NCI-H2171 treated with DMSO at 0.1 percent for 48 hours (cell line): ENCODE data around the gene SFMBT2.

Experiments
- DNase-seq: peaks from one replicate; lab custom pipeline; 2025; lab: John Stamatoyannopoulos, UW

The SFMBT2 gene

DNA sequence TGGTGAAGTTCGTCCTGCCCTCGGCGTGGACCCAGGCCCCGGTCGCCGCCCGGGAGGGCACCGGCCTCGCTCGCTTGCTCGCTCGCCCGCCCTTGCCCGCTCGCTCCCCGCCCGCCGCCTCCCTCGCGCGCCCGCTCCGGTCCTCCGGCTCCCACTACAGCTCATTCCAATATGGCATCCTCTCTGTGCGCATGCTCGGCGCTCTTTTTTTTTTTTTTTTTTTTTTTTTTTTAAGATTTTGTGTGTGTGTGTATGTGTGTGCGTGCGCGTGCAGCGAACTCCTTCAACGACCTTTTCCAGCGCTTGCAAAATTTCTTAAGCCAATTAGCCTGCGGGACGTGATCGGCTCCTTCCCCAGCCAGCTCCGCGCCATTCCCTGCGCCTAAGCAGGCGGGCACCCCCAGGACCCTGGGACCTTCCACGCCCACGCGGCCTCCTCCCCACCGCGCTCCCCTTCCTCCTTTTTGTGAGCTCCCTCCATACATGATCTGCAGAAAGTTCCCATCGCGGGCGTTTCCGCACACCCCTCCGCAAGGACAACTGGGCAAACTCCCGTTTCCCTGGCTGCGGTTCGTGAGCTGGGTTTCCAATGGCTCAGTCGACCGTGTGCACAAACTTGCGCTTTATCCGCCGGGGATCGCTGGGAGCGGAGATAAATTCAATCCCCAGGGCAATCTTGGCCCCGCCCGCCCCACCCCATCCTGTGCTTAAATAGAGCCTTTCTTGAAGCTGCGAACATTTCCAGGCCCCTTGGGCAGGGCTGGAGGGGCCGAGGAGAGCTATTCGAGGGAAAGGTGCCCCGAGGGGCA is at the start of gene SFMBT2:
Gene SFMBT2 (minus strand): TSS at position 173 of the 809 bp plus-strand sequence. CDS start 29,136 bp downstream, outside the sequence.
- peak; percentile 22 for DNase-seq

DNA sequence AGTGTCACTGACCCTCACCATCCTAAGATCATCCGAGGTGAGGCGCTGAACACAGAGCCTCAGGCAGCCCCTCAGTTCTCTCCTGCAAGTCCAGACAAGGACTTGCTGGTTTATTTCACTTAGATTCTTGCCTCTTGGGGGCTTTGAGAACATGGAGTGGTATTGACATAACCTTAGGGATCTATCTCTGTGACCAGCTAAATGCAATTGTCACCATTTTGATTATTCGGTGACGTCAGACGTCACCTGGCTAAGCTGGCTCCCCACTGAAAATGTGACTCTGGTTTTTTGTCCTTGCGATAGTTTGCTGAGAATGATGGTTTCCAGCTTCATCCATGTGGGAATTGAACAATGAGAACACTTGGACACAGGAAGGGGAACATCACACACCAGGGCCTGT is 49.2 kb upstream of the SFMBT2 start:
- no peak for DNase-seq

DNA sequence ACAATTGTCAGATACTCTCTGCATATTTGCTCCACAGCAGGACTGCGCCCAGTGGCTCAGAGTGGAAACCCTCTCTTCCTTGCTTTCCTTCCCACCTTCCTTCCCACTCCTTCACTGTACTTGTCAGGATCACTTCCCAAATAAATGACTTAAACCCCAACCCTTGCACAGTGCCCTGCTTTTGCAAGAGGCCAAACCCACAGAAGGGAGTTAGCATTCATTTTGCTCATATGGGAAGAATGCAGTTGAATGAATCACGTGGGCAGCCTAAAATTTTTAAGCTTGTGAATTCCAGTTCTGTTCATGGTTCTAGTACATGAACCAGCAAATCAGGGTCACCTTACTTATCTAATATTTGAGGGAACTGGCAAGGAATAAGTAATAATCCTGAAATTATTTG is 47.7 kb upstream of the SFMBT2 start:
- DNase-seq, result no peak

DNA sequence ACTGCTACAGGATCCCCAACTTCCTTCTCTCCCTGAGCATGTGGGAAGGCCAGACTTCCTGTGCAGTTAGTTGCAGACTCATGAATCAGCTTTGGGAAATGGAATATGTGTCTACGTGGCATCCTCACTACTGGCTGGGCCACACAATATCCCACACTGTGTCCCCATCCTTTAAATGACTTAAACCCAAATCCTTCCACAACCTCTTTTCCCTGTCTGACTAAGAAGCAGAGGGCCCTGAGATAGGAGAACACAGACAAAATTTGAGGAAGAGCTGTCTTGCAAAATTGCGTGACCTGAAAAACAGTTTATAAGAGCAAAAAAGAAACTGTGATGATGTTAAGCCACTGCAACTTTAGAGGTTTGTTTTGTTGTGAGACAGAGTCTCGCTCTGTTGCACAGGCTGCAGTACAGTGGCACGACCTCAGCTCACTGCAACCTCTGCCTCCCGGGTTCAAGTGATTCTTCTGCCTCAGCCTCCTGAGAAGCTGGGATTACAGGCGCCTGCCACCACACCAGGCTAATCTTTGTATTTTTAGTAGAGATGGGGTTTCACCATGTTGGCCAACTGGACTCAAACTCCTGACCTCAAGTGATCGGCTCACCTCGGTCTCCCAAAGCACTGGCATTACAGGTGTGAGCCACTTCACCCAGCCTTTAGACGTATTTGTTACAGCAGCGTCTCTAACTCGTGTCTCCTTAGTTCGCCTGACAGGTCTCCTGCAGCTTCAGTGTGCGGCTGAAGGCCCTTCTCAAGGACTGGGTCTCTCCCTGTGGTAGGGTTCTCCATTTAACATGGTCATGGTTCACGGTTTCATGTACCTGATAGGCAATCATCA is 46.9 kb upstream of the SFMBT2 start:
- DNase-seq, result no peak

DNA sequence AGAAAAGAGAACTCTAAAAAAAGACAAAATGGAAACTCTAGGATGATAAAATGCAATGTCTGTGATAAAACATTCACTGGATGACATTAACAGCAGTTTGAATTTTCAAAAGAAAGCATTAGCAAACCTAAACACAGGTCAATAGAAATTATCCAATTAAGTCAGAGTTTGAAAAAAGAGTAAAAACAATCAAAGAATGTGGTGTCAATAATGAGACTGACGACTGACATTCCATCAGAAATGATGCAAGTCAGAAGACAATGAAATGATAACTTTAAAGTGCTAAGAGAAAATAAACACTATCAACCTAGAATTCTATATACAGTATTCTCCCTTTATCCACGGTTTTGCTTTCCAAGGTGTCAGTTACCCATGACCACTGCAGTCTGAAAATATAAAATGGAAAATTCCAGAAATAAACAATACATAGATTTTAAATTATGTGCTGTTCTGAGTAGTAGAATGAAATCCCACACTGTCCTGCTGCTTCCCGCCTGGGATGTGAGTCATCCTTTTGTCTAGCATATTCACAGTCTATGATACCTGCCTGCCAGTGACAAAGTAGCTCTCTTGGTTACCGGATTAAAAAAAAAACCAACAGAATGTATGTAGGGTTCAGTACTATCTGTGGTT is 38.3 kb upstream of the SFMBT2 start:
- no peak for DNase-seq

DNA sequence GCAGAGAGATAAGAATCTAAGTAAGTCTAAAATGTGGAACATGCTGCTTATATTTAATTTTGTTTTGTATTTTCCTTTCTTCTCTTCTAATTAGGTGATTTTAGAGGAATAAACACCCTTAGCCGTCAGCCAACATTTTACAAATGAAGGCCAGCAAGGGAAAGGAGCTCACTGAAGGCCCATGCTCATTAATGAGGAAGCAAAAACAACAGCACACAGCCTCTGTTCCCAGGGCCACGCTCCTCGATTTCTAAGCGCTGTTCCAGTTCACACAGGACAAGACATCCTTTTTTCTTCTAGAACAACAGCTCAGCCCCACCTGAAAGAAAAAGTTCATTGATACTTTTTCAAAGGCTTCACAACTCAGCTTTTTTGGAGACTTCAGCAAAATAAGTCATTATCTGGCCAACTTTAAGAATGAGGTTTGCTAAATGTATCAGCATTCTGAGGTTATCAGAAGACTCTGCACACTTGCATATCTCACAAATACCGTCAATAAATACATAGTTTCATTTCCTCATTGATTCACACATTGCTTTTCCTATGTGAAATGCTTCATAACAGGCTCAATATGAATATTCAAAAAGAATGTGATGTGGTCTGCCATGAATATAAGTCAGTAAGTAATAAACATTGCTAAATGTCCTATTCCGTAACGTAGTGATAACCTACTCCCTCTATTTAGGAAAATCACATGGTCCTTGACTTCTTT is 34.8 kb upstream of the SFMBT2 start:
- no peak for DNase-seq

DNA sequence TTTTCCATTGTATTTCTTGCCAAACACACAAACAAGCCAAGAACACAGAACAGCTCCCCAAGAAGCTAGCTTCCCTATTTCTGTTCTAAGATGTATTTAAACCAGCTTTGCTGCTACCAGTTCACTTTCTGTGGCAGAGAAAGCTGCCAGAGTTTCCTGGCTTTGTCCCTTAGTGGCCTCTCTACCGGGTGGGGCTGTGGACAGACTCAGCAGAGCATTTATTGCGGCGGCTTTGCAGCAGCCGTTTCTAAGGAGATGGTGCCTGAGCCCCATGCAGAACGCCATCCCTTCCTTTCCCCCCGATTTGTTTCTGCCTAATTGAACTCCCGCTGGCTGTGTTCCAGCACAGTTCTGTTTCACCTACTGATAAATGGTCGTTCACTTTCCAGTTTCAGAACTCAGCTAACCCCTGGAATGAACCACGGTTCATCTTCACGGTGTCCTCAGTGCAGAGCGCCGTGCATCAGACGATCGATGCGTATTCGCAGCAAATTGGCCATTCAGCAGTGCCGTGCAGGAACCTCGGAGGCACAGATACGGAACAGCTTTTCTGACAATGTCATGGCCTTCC is 33.8 kb upstream of the SFMBT2 start:
- DNase-seq, result no peak

DNA sequence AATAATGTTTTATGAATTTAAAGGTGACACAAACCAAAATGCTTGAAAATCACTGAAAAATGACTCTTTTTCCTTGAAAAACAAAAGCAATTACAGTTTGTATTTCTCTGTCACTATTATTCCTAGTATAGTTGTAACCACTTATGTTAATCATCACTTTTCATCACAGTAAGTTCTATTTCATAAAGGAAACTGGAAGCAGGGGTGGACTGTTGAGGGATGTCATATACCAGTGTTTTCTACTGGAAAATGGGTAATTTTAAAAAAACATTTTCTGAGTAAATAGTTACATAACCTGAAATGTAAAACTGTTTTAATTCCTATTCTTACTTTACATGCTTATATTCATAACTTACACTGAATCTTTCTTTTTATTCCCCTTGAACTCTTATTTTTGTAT is 32.2 kb upstream of the SFMBT2 start:
- no peak for DNase-seq

DNA sequence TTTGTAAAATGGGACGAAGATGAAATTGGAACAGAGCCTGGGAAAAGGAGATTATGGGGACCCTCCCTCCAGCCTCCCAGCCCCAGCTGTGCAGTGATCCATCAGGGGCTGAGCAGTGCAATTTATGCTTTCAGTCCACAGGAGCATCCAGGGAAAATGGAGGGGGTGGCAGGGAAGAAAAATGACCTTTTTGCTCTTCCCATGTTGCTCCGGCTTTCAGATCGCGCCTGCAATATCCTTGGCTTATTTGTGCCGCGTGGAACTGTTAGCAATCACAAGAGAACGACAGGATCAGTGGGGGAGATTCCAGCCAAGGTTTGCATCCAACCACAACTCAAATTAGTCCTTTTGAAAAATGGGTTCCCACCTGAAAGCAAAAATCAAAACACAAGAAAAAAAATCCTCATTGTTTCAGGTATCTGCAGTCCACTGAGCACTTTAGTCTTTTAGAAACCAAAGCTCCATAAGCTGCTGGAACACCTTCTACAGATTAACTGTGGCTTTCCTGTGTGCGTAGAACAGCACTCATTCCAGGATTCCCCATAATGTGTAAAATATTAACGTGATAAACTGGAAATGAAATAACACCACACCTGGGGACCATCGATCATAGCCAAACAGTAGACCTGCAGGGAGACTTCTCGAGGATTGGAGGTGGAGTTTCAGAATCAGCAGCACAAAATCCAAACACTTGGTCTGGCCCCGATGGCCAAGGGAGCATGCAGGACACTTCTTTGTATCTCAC is 30.7 kb upstream of the SFMBT2 start:
- DNase-seq, result no peak

DNA sequence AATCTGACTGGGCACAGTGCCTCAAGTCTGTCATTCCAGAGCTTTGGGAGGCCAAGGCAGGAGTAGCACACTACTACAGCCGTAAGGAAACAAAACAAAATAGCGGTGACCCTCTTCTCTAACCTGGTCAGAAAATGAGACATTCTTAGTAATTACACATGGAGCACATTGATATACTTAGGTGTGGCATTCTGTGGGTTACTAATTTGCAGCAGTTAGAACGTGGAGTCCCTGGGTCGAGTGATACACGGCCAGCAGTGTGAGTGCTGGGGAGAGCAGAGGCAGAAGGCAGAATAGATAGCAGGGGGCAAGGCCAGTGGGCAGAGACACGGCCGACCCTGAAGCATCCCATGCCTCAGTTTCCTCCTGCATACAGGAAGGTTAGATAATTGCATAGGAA is 28.9 kb upstream of the SFMBT2 start:
- no peak for DNase-seq

DNA sequence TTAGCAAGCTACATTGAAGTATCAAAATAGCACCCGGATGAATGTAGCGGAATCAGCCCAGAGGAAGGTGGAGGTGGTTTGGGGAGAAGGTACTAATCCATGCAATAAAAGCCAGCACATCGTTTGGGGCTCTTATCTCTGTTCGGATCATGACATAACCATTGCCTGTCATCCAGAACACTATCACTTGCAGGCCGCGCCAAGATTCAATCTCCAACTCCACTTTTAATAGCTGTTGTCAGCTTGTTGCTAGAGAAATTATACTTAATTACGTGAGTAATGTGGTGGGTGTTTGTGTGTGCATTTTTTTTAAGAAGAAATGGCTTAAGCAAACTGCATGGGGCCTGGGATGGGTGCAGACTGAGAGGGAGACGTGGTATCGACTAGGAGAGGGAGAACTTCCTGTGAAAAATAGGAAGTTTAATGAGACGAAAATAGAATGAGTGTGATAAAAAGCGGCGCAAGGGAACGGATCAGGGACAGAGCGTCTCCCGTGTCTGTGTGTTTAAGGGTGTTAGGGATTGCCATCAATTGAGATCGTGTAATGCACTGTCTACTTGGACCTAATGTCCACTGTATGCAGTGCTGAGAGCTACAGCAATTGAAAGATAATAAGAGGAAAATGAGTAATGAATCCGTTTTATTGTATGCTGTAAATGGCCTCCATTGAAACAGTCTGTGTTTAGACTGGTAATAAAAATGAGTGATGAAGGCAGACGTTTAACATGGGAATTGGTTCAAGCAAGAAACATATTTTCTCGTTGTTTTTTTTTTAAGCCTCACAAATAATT is 27.6 kb upstream of the SFMBT2 start:
- DNase-seq, result no peak

DNA sequence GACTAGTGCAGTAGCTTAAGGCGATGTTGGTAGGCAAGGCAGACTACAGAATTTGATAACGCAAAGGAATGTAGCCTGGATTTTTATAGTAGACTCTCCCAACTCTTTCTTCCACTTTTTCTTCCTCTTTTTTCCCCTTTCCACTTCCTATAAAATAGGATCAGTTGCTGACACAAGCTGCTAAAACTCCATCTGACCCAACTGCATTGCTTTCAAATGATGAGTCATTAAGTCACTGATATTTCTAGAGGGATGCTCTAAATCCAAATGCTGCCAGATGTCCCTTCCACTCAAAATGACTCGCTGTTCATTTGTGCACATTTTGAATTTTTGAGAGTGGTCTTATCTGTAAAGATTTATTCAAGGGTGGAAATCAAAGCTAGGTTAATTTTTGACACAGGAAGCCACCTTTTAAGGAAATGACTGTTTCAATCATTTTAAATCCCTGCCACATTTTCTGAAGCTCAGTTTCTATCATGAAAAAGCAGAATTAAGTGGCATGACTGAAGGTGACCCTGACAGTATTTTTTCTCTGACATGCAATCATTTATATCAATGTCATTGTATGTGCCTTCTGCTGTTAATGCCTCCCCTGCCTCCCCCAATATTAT is 25.8 kb upstream of the SFMBT2 start:
- DNase-seq, result no peak

DNA sequence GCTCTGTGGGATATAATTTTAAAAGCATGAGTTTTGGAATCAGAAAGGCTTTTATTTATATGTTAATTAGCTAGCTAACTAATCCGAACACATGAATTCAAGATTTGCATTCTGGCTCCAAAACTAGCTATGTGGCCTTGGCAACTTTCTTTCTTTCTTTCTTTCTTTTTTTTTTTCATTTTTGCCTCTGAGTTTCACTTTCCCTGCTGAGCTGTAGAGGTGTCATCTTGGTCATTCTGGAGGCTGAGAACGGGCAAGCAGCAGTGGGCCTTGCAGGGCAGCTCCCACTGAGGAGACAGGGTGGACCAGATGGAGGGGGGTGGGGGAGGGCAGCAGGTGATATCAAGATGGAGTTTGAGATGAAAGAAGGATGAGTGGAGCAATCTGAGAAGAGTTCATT is 24.8 kb upstream of the SFMBT2 start:
- DNase-seq, result no peak

DNA sequence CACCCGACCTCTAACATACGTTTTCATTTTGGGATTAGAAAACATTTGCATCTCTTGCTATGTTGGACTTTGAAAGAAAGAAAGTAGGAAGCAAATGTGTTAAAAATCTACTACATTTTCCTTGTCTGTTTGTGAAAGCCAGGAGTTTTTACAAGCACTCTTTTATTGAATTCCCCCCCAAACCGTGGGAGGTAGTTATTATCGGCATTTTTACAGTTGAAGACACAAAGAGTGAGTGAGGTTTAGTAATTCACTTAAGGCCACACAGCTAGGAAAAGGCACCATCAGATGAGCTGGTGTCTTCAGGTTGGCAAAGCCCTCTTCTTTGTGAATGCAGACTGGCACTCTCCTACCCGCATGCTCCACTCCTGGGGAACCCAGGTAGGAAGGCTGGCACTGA is 23.5 kb upstream of the SFMBT2 start:
- no peak for DNase-seq

DNA sequence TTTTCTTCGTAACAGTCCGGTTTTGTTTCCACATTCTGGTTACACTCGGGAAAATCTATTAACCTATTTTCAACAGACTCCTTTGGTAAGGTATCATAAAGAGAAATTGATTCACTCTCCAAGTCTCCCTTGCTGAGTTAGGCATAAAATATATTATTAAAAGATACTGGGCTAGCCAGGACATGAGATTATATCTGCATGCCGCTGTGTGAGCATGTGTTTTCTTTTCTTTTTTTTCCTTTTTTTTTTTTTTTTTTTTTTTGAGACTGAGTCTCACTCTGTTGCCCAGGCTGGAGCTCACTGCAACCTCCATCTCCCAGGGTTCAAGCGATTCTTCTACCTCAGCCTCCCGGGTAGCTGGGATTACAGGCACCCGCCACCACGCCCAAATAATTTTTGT is 23.0 kb upstream of the SFMBT2 start:
- DNase-seq, result no peak

DNA sequence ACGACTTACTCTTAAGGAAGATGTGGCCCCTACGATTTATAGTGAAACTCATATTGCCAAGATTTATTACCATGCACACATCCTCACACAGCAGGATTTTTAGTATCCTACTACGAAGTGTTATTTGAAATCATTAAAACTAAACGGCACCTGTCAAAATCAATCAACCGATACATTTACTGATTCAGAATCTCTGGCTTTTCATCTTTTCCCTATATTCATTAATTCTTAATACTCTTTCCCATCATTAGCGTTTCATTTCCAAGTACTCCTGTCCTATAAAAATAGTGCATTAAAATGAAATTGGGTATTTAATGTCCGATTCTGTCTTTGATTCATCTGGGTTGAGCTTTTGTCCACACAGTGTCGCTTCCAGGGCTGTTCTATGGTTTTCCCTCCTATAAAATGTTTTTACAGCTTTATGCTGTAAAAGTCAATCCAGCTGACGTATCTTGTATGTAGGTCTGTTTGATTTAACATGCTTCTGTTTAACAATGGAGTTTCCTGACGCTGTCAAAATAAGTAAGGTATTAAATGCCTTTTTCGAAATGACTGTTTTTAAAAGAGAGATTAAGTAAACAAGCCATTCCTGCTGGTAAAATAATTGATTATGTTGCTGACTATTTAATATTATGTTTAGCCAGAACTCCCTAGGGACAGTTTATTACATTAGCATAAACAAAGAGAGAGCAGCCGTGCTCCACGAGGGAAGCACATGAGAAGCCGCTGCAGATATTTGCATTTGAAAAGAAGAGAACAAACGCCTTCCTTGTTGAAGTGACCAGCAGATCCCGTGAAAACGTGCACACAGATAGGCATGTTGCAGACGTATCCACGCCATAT is 22.3 kb upstream of the SFMBT2 start:
- no peak for DNase-seq

DNA sequence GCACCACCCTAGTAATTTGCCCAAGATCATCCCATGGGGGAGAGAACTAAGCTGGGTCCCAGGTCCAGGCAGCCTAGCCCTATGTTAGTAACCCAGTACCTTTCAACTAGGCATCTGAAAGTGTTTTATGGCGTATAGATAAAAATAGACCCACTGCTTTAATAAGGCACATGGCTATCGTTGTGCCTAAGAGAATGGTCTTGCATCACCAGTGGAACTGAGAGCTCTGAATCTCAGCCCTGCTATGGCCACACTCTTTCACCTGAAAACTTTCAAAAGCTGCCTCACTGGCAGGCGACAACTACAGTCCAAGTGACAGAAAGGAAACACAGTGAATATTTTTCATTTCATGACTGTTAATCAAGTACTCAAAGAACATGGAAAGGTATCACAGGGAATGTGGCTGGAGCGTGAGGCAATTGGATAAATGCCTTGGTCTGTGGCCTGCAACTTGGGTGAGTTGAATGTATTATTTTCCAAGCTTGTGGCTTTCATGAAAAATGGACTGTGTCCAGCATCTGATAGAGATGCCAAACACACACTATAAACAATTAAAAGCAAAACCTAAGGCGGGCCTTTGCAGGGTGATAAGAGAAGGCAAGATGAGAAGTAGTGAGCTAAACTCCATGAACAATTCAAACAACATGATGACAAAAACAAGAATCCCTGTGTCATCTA is 18.0 kb upstream of the SFMBT2 start:
- no peak for DNase-seq

DNA sequence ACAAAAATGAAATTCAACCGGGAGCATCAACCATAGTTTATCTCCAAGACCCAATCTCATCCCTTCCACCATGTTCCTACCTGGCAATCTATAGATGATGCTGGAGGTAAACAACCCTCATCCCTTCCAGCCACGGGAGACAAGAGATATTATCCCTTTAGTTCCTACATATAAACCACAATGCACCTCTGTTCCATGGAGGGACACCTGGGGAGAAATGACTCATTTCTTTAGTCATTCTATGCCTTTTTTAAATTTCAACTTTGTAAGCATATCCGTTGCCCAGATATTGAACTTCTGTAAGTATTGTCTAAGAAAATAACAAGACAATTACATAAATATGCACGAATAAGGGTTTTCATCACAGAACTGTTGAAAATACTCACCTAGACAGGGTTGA is 15.5 kb upstream of the SFMBT2 start:
- no peak for DNase-seq
